ENCODE measurements around the gene MAZ. TPM values are rescaled to one million over a fixed set of nuclear protein-coding genes. Genes with fewer than 3 reads are reported as not detected.

The MAZ gene
- total and polyA plus RNA-seq, 2 of the 8 experiments (the other 6 are each of a cell fraction or from before 2014, with no cell fraction given), result 219 to 380 TPM

DNA sequence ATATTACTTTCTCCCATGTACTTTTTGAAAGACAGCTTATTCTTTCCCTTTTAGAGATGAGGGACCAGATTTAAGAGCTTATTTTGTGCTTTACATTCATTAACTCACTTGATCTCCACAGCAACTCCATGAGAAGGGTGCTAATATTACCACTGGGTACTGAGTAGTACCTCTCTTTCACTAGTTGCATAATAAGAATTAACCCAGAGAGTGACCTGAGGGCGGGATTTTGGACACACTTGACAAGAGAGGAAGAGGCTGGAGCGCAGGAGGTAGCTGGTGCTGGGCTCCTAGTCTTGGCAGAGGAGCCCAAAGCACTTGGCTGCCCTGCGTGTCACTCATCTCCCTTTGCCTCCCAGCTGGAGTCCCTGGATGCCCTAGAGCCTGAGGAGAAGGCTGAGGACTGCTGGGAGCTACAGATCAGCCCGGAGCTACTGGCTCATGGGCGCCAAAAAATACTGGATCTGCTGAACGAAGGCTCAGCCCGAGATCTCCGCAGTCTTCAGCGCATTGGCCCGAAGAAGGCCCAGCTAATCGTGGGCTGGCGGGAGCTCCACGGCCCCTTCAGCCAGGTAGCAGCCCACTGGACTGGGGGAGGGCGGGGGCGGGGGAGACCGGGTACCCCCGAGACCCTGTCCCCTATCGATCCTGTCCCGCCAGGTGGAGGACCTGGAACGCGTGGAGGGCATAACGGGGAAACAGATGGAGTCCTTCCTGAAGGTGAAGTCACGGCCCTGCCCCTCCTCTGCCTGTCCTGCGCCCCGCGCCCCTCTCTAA is 1.7 kb upstream of the MAZ start (continued):
- no peak for TF ChIP-seq CEBPB (IDR thresholded peaks at IDR 0.05; ENCODE audit: low read depth, low read length)
- no peak for TF ChIP-seq EGR1 (IDR thresholded peaks at IDR 0.05; ENCODE audit: borderline replicate concordance, low read depth, low read length)
- TF ChIP-seq FOSL1 (IDR thresholded peaks at IDR 0.05; ENCODE audit: insufficient read depth, low read depth, low read length), result no peak
- TF ChIP-seq RXRA (IDR thresholded peaks at IDR 0.05; ENCODE audit: insufficient read depth, low read depth, low read length), result no peak
- no peak for TF ChIP-seq ZNF274 (IDR thresholded peaks at IDR 0.05; ENCODE audit: borderline replicate concordance, extremely low read depth, low read length)
- no peak for TF ChIP-seq TCF12 (IDR thresholded peaks at IDR 0.05; ENCODE audit: low read depth, low read length)
- no peak for TF ChIP-seq RAD21 (IDR thresholded peaks at IDR 0.05 in 1 of 2, conservative IDR thresholded peaks at IDR 0.05 in 1 of 2; ENCODE audit: low read depth in 2 of 2, low read length in 2 of 2)
- TF ChIP-seq E2F6 (IDR thresholded peaks at IDR 0.05), result no peak
- no peak for TF ChIP-seq SIX5 (IDR thresholded peaks at IDR 0.05; ENCODE audit: low read depth, low read length)
- TF ChIP-seq NRF1 (IDR thresholded peaks at IDR 0.05; ENCODE audit: low read depth, low read length), result no peak
- no peak for TF ChIP-seq BRCA1 (IDR thresholded peaks at IDR 0.05; ENCODE audit: low read depth, low read length)

Data from H1 (cell line).